MCF 10A (cell line): ENCODE measurements around the gene DNASE1. TPM values are rescaled to one million over a fixed set of nuclear protein-coding genes. Genes with fewer than 3 reads are reported as not detected.

Experiments
- BruUV-seq: library from RNA; stranded (reverse); fragments of 400-500 nt; replicated peaks from 2 replicates; lab custom pipeline; 2021; lab: Mats Ljungman, UMichigan
- CTCF ChIA-PET: fragments of 300-600 bp; sonication (Branson Sonifier 250); formaldehyde crosslinking; extraction: SDS; loops from one replicate; lab custom pipeline; 2021; ENCODE audit warnings: antibody characterized with exemption, inconsistent platforms; lab: Yijun Ruan, JAX
- POLR2A ChIA-PET: fragments of 300-600, 350-650 bp; sonication (Branson Sonifier 250); formaldehyde crosslinking; extraction: SDS; loops from one replicate; lab custom pipeline; 2020; ENCODE audit warnings: antibody characterized with exemption, inconsistent platforms; lab: Yijun Ruan, JAX
- DNase-seq: peaks from one replicate; pipeline ENCODE4 v3.0.0-alpha.2; 2018; ENCODE audit not compliant: unreplicated experiment
- H3K27ac Mint-ChIP-seq: one replicate; pipeline ENCODE4 v1.8.0; 2022; ENCODE audit warnings: mild to moderate bottlenecking, low read depth, mixed read lengths; ENCODE audit not compliant: unreplicated experiment
- H3K27me3 Mint-ChIP-seq: one replicate; pipeline ENCODE4 v1.8.0; 2022; ENCODE audit warnings: mixed read lengths; ENCODE audit not compliant: insufficient read depth, unreplicated experiment
- H3K36me3 Mint-ChIP-seq: one replicate; pipeline ENCODE4 v1.8.0; 2022; ENCODE audit warnings: mild to moderate bottlenecking, moderate library complexity, mixed read lengths; ENCODE audit not compliant: insufficient read depth, unreplicated experiment
- H3K4me1 Mint-ChIP-seq: one replicate; pipeline ENCODE4 v1.8.0; 2022; ENCODE audit warnings: mixed read lengths; ENCODE audit not compliant: insufficient read depth, unreplicated experiment
- H3K4me3 Mint-ChIP-seq: one replicate; pipeline ENCODE4 v1.8.0; 2022; ENCODE audit warnings: mild to moderate bottlenecking, moderate library complexity, mixed read lengths; ENCODE audit not compliant: unreplicated experiment
- H3K9me3 Mint-ChIP-seq: one replicate; pipeline ENCODE4 v1.8.0; 2022; ENCODE audit warnings: mixed read lengths; ENCODE audit not compliant: unreplicated experiment
- intact Hi-C: fragments of 100-400 bp; cut with micrococcal nuclease; formaldehyde crosslinking; loops from 2 replicates; pipeline ENCODE4 v1.14.1; 2022
- total RNA-seq: library from RNA; stranded (reverse); gene quantifications from 2 replicates; pipeline ENCODE4 v1.2.3, GENCODE V29; 2022
- TF ChIP-seq, protein P1 (sequence below): fragments of 200-600 bp; IDR thresholded peaks from one replicate; pipeline ENCODE4 v1.8.0; 2022; ENCODE audit warnings: antibody characterized with exemption, mild to moderate bottlenecking; ENCODE audit not compliant: unreplicated experiment

The DNASE1 gene
- total RNA-seq, 1 experiment from 2014 or later, result 11.4 TPM

DNA sequence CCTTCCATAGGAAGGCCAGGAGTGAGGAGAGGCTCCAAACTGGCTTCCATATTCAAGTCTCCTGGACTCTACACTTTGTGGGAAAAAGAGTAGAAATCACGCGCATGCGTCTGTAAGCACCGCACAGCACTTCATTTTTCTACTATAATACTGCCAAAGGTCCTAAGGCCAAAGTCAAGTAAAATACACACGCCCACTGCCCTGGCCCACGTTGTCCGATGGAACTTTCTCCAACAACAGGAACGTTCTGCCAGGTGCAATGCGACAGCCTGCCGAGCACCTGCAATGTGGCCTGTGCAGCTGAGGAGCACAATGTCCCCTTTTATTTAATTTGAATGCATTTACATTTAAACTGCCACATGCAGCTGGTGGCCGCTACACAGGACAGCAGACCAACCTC is 23.5 kb downstream of the DNASE1 start:
- POLR2A ChIA-PET, result interaction anchor here (0.7 kb wide), 1 partner anchor 9 kb away, joined by 3 read pairs; no protein-coding TSS in a partner anchor
- H3K36me3 Mint-ChIP-seq, result peaks cover 69% of the 10 kb centered on the region

GRCh38 chr16:3681206-3681605 is 26.7 kb downstream of the DNASE1 start:
- no TSS peak for BruUV-seq
- Mint-ChIP-seq H3K4me1 (no peaks in the 10 kb centered on the region), H3K4me3 (no peak overlapping the region), H3K9me3 (no peaks in the 10 kb centered on the region), H3K27me3 (no peaks in the 10 kb centered on the region), H3K36me3 (peaks cover 71% of the 10 kb centered on the region), H3K27ac (no peak overlapping the region)
- TF ChIP-seq, protein P1, sequence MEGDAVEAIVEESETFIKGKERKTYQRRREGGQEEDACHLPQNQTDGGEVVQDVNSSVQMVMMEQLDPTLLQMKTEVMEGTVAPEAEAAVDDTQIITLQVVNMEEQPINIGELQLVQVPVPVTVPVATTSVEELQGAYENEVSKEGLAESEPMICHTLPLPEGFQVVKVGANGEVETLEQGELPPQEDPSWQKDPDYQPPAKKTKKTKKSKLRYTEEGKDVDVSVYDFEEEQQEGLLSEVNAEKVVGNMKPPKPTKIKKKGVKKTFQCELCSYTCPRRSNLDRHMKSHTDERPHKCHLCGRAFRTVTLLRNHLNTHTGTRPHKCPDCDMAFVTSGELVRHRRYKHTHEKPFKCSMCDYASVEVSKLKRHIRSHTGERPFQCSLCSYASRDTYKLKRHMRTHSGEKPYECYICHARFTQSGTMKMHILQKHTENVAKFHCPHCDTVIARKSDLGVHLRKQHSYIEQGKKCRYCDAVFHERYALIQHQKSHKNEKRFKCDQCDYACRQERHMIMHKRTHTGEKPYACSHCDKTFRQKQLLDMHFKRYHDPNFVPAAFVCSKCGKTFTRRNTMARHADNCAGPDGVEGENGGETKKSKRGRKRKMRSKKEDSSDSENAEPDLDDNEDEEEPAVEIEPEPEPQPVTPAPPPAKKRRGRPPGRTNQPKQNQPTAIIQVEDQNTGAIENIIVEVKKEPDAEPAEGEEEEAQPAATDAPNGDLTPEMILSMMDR, result no peak
- intact Hi-C loops, result no loop called here
- POLR2A ChIA-PET, result no interaction called here
- CTCF ChIA-PET, result interaction anchor here (0.7 to 2.8 kb wide), 2 partner anchors 9 to 275 kb away, joined by 3 to 18 read pairs; no protein-coding TSS in a partner anchor
- no peak for DNase-seq

More for the DNA sequence above, 23.5 kb downstream of the DNASE1 start:
- no peak for DNase-seq
- no TSS peak for BruUV-seq
- TF ChIP-seq, protein P1, result no peak
- no peaks in the 10 kb centered on the region for H3K9me3 Mint-ChIP-seq
- H3K4me3 Mint-ChIP-seq, result no peak overlapping the region
- no peaks in the 10 kb centered on the region for H3K27me3 Mint-ChIP-seq
- no peak overlapping the region for H3K27ac Mint-ChIP-seq
- H3K4me1 Mint-ChIP-seq, result no peaks in the 10 kb centered on the region
- intact Hi-C loops, result no loop called here
- CTCF ChIA-PET, result interaction anchor here (0.6 to 1.3 kb wide), 4 partner anchors 12 to 652 kb away, joined by 3 to 6 read pairs (median 3); no protein-coding TSS in a partner anchor

DNA sequence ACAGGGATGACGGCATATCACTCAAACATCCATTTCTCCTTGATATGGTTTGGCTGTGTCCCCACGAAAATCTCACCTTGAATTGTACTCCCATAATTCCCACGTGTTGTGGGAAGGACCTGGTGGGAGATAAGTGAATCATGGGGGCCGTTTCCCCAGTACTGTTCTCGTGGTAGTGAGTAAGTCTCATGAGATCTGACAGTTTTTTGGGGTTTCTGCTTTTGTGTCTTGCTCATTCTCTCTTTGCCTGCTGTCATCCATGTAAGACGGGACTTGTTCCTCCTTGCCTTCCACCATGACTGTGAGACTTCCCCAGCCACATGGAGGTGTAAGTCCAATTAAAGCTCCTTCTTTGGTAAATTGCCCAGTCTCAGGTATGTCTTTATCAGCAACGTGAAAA is 32.5 kb downstream of the DNASE1 start:
- ChIA-PET CTCF (interaction anchor here (0.6 to 1.4 kb wide), 2 partner anchors 194 to 796 kb away, joined by 3 to 4 read pairs; partner anchors contain the start of gene CREBBP), POLR2A (no interaction called here)
- intact Hi-C loops, result no loop called here
- Mint-ChIP-seq H3K27ac (no peak overlapping the region), H3K4me3 (no peak overlapping the region), H3K36me3 (peaks cover 88% of the 10 kb centered on the region), H3K27me3 (no peaks in the 10 kb centered on the region), H3K9me3 (no peaks in the 10 kb centered on the region), H3K4me1 (peaks cover 8% of the 10 kb centered on the region)
- TF ChIP-seq, protein P1, result no peak
- BruUV-seq, result no TSS peak
- no peak for DNase-seq

DNA sequence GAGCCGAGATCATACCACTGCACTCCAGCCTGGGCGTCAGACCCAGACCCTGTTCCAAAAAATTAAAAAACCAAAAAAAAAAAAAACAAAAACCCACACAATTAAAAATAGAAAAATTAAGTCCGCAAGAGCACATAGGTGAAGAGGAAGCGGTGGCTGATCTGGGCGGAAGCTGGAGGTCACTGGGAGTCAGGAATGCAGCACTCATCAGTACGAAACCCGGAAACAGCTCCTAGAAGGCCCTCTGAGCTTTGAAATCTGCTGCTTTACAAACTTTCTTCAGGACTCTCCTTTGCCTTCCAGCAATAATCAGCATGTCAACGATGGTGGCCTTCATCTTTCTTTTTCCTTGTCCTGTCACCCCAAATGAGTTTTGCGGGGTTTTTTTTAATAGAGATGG is 33.3 kb downstream of the DNASE1 start:
- no peaks in the 10 kb centered on the region for H3K27me3 Mint-ChIP-seq
- CTCF ChIA-PET, result interaction anchor here (1.4 kb wide), 1 partner anchor 193 kb away, joined by 4 read pairs; the partner anchor contains the start of gene CREBBP
- H3K27ac Mint-ChIP-seq, result no peak overlapping the region

More for the DNA sequence above, 33.3 kb downstream of the DNASE1 start:
- BruUV-seq, result no TSS peak
- no peak overlapping the region for H3K4me3 Mint-ChIP-seq
- peaks cover 81% of the 10 kb centered on the region for H3K36me3 Mint-ChIP-seq
- DNase-seq, result no peak
- POLR2A ChIA-PET, result no interaction called here
- intact Hi-C loops, result no loop called here
- H3K9me3 Mint-ChIP-seq, result no peaks in the 10 kb centered on the region
- peaks cover 8% of the 10 kb centered on the region for H3K4me1 Mint-ChIP-seq
- TF ChIP-seq, protein P1, result no peak
